ENCODE results near the gene PGD. TPM values are rescaled to one million over a fixed set of nuclear protein-coding genes. Genes with fewer than 3 reads are reported as not detected.

The PGD gene
- total RNA-seq, 4 donors from 2014 or later, result 22.9 to 109 (median 44.2) TPM

- Histone ChIP-seq H3K9me3 (no peaks in the 10 kb centered on the region), H3K36me3 (peaks cover 0 to 43% of the 10 kb centered on the region in 2 donors), H3K27ac (no peak overlapping the region), H3K27me3 (no peaks in the 10 kb centered on the region), H3K4me3 (no peak overlapping the region), H3K4me1 (no peaks in the 10 kb centered on the region)
- 39 to 82% methylated on average over 7 to 9 of the region's 9 CpGs for WGBS, 2 donors (ENCODE audit: low coverage in 1 of 2)
- ATAC-seq, result no peak
- TF ChIP-seq CTCF (IDR thresholded peaks at IDR 0.05), result no peak
These were observed 59.0 kb downstream of the PGD start for GRCh38 chr1:10457875-10458274.

GRCh38 chr1:10459184-10459583 lies 60.3 kb downstream of the PGD start:
- Histone ChIP-seq H3K9me3 (no peaks in the 10 kb centered on the region), H3K27me3 (no peaks in the 10 kb centered on the region), H3K4me1 (no peaks in the 10 kb centered on the region), H3K4me3 (no peak overlapping the region), H3K27ac (no peak overlapping the region), H3K36me3 (peaks cover 0 to 56% of the 10 kb centered on the region in 2 donors)
- WGBS, 2 donors (ENCODE audit: low coverage in 1 of 2), result 53 to 59% methylated on average over 3 of the region's 3 CpGs
- ATAC-seq, result no peak
- TF ChIP-seq POLR2AphosphoS5 (IDR thresholded peaks at IDR 0.05) (no peak), EP300 (IDR thresholded peaks at IDR 0.05) (no peak), CTCF (IDR thresholded peaks at IDR 0.05) (no peak), POLR2A (IDR thresholded peaks at IDR 0.05) (no peak)

DNA sequence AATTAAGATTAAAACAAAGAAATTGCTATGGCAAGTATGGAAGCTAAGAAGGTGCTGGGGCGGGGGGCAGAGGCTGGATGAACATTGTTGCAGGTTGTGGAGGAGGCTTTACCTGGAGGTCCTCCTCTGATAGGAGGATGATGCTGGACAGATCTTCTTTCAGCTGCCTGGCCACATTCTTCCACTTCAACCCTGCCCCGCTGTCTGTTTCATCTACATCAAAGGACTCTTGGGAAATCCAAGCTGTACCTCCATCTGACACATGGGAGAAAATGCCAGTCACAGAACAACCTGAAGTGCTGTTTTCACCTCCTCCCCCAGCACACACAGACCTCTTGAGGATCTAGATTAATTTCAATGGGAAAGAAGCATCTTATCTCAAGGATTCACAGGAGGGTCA lies 68.2 kb downstream of the PGD start:
- Histone ChIP-seq H3K27me3 (no peaks in the 10 kb centered on the region), H3K4me1 (peaks cover 0 to 12% (median 3%) of the 10 kb centered on the region in 3 donors), H3K9me3 (no peaks in the 10 kb centered on the region), H3K4me3 (no peak overlapping the region), H3K27ac (no peak overlapping the region), H3K36me3 (peaks cover 0 to 79% of the 10 kb centered on the region in 2 donors)
- no peak for TF ChIP-seq POLR2AphosphoS5 (IDR thresholded peaks at IDR 0.05)
- no peak for TF ChIP-seq EP300 (IDR thresholded peaks at IDR 0.05)
- TF ChIP-seq CTCF (IDR thresholded peaks at IDR 0.05), result no peak
- no peak for TF ChIP-seq POLR2A (IDR thresholded peaks at IDR 0.05)
- 83% methylated on average over 2 of the region's 2 CpGs; no CpG with 5 or more reads in 1 of the 2 donors for WGBS, 2 donors (ENCODE audit: low coverage in 1 of 2)
- no peak for ATAC-seq

DNA sequence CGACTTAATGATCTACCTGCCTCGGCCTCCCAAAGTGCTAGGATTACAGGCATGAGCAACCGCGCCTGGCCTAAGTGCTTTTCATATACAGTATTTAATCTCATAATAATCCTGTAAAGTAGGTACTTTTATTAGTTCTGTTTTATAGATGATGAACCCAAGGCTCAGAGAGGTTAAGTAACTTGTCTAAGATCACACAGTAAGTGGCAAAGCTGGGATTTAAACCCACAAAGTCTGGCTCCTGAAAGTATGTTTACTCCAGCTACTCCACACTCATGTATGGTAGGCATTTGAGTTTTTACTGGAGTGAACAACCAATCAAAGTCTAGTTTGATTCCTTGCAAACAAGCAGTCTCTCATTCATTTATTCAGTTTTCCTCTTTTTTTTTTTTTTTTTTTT lies 71.2 kb downstream of the PGD start:
- Histone ChIP-seq H3K4me1 (peaks cover 0 to 25% (median 3%) of the 10 kb centered on the region in 3 donors), H3K4me3 (no peak overlapping the region), H3K9me3 (no peaks in the 10 kb centered on the region), H3K27me3 (no peaks in the 10 kb centered on the region), H3K36me3 (peaks cover 0 to 49% of the 10 kb centered on the region in 2 donors), H3K27ac (no peak overlapping the region)
- no peak for TF ChIP-seq POLR2AphosphoS5 (IDR thresholded peaks at IDR 0.05)
- TF ChIP-seq CTCF (IDR thresholded peaks at IDR 0.05), result no peak
- TF ChIP-seq EP300 (IDR thresholded peaks at IDR 0.05), result no peak
- no peak for TF ChIP-seq POLR2A (IDR thresholded peaks at IDR 0.05)
- ATAC-seq, result no peak
- 95 to 100% methylated on average over 1 to 4 of the region's 4 CpGs for WGBS, 2 donors (ENCODE audit: low coverage in 1 of 2)

Other genes with a start within 250 kb of the PGD start
- gene KIF1B, start 188.5 kb upstream of the PGD start, total RNA-seq, result 10 to 100 TPM; 63.1 to 83.8 (median 71.2) TPM
- 1 to 10 TPM; 2.1 to 7.2 (median 4.8) TPM for gene CENPS, start 31.4 kb downstream of the PGD start, total RNA-seq
- not detected for gene CORT, start 51.0 kb downstream of the PGD start, total RNA-seq
- 10 to 100 TPM; 20.2 to 32.3 (median 29.3) TPM for gene DFFA, start 73.5 kb downstream of the PGD start, total RNA-seq
- 10 to 100 TPM; 10.1 to 22.7 (median 15.1) TPM for gene PEX14, start 75.9 kb downstream of the PGD start, total RNA-seq

Measured in gastroesophageal sphincter (tissue), 4 donors.